ENCODE results near the gene DKK3. TPM values are rescaled to one million over a fixed set of nuclear protein-coding genes. Genes with fewer than 3 reads are reported as not detected.

The DKK3 gene
- total RNA-seq, 1 experiment from 2014 or later, result 0.33 TPM

- H3K4me1 Mint-ChIP-seq (ENCODE audit: insufficient read depth, unreplicated experiment), result no peaks in the 10 kb centered on the region
- ChIA-PET CTCF (no interaction called here), POLR2A (interaction anchor here (0.6 kb wide), 1 partner anchor 311 kb away, joined by 3 read pairs; no protein-coding TSS in a partner anchor)
Observed at GRCh38 chr11:11935536-11935935, 72.9 kb downstream of the DKK3 start.

GRCh38 chr11:11931461-11932055 lies 76.9 kb downstream of the DKK3 start:
- Mint-ChIP-seq H3K4me1 (ENCODE audit: insufficient read depth, unreplicated experiment) (no peaks in the 10 kb centered on the region), H3K9me3 (ENCODE audit: unreplicated experiment) (no peaks in the 10 kb centered on the region), H3K27me3 (ENCODE audit: insufficient read depth, unreplicated experiment) (no peaks in the 10 kb centered on the region), H3K27ac (ENCODE audit: low read depth, unreplicated experiment) (no peak overlapping the region), H3K36me3 (ENCODE audit: insufficient read depth, unreplicated experiment) (peaks cover 42% of the 10 kb centered on the region), H3K4me3 (ENCODE audit: unreplicated experiment) (no peak overlapping the region)
- intact Hi-C loops (cut with micrococcal nuclease), result loop anchor here (1.0 to 5.0 kb wide), 4 partner anchors 113 to 351 kb away; partner anchors contain the start of gene MICAL2
- ChIA-PET CTCF (interaction anchor here (0.5 to 2.6 kb wide), 27 partner anchors 10 to 811 kb away, joined by 3 to 61 read pairs (median 4); no protein-coding TSS in a partner anchor), POLR2A (interaction anchor here (0.8 to 2.3 kb wide), 9 partner anchors 11 to 353 kb away, joined by 3 to 15 read pairs (median 4); no protein-coding TSS in a partner anchor)
- BruUV-seq (replicated peaks), result no TSS peak
- peak; percentile 80 for DNase-seq (ENCODE audit: unreplicated experiment)
- peak; percentile 80 for TF ChIP-seq CTCF (IDR thresholded peaks at IDR 0.05; ENCODE audit: unreplicated experiment)

More at GRCh38 chr11:11935536-11935935, 72.9 kb downstream of the DKK3 start:
- DNase-seq (ENCODE audit: unreplicated experiment), result no peak
- no peak overlapping the region for H3K4me3 Mint-ChIP-seq (ENCODE audit: unreplicated experiment)
- no peak overlapping the region for H3K27ac Mint-ChIP-seq (ENCODE audit: low read depth, unreplicated experiment)
- no peaks in the 10 kb centered on the region for H3K27me3 Mint-ChIP-seq (ENCODE audit: insufficient read depth, unreplicated experiment)
- H3K36me3 Mint-ChIP-seq (ENCODE audit: insufficient read depth, unreplicated experiment), result peaks cover 71% of the 10 kb centered on the region
- TF ChIP-seq CTCF (IDR thresholded peaks at IDR 0.05; ENCODE audit: unreplicated experiment), result no peak
- no TSS peak for BruUV-seq (replicated peaks)
- intact Hi-C loops (cut with micrococcal nuclease), result no loop called here
- H3K9me3 Mint-ChIP-seq (ENCODE audit: unreplicated experiment), result no peaks in the 10 kb centered on the region

- H3K27me3 Mint-ChIP-seq (ENCODE audit: insufficient read depth, unreplicated experiment), result no peaks in the 10 kb centered on the region
- ChIA-PET CTCF (interaction anchor here (0.8 to 3.2 kb wide), 2 partner anchors 114 to 1139 kb away, joined by 3 to 11 read pairs; no protein-coding TSS in a partner anchor), POLR2A (no interaction called here)
- H3K9me3 Mint-ChIP-seq (ENCODE audit: unreplicated experiment), result no peaks in the 10 kb centered on the region
- no peaks in the 10 kb centered on the region for H3K4me1 Mint-ChIP-seq (ENCODE audit: insufficient read depth, unreplicated experiment)
- intact Hi-C loops (cut with micrococcal nuclease), result loop anchor here (2.0 to 5.0 kb wide), 3 partner anchors 182 to 353 kb away; partner anchors contain the start of gene MICAL2
- peaks cover 43% of the 10 kb centered on the region for H3K36me3 Mint-ChIP-seq (ENCODE audit: insufficient read depth, unreplicated experiment)
- no TSS peak for BruUV-seq (replicated peaks)
- TF ChIP-seq CTCF (IDR thresholded peaks at IDR 0.05; ENCODE audit: unreplicated experiment), result no peak
- no peak overlapping the region for H3K4me3 Mint-ChIP-seq (ENCODE audit: unreplicated experiment)
- no peak for DNase-seq (ENCODE audit: unreplicated experiment)
- no peak overlapping the region for H3K27ac Mint-ChIP-seq (ENCODE audit: low read depth, unreplicated experiment)
Observed at GRCh38 chr11:11929920-11930319, 78.5 kb downstream of the DKK3 start.

- no peak for DNase-seq (ENCODE audit: unreplicated experiment)
- no TSS peak for BruUV-seq (replicated peaks)
Observed at GRCh38 chr11:11923828-11924227, 84.6 kb downstream of the DKK3 start.

More at GRCh38 chr11:11923828-11924227, 84.6 kb downstream of the DKK3 start:
- ChIA-PET CTCF (interaction anchor here (0.9 kb wide), 1 partner anchor 235 kb away, joined by 7 read pairs; no protein-coding TSS in a partner anchor), POLR2A (interaction anchor here (0.7 kb wide), 2 partner anchors 121 to 390 kb away, joined by 3 to 5 read pairs; no protein-coding TSS in a partner anchor)
- Mint-ChIP-seq H3K4me1 (ENCODE audit: insufficient read depth, unreplicated experiment) (peaks cover 6% of the 10 kb centered on the region), H3K36me3 (ENCODE audit: insufficient read depth, unreplicated experiment) (peaks cover 41% of the 10 kb centered on the region), H3K9me3 (ENCODE audit: unreplicated experiment) (no peaks in the 10 kb centered on the region), H3K27me3 (ENCODE audit: insufficient read depth, unreplicated experiment) (no peaks in the 10 kb centered on the region), H3K4me3 (ENCODE audit: unreplicated experiment) (peak overlapping the region; percentile 18), H3K27ac (ENCODE audit: low read depth, unreplicated experiment) (no peak overlapping the region)
- intact Hi-C loops (cut with micrococcal nuclease), result no loop called here
- no peak for TF ChIP-seq CTCF (IDR thresholded peaks at IDR 0.05; ENCODE audit: unreplicated experiment)
